ENCODE data around the gene HMCN1.
"Not testable (repeated sequence)": the region's sequence is repeated elsewhere in the genome, so short reads cannot be mapped to it uniquely, and the experiment has no call there.

Gene HMCN1

DNA sequence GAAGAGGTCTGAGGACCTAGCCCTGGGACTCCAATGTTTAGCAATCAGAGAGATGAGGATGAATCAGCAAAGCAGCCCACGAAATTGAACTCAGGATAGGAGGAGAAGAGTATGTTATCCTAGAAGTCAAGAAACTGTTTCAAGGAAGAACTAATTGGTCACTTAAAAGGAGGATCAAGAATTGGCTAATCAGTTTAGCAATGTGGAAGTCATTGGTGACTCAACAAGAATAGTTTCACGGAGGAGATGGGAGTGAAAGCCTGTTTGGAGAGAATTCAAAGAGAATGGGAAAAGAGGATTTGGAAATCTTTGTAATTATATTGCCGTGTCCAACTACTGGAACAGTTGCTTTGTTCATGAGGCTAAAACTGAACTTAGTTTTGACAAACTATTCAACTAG lies 7.4 kb downstream of the HMCN1 start:
- no peak for DNase-seq

DNA sequence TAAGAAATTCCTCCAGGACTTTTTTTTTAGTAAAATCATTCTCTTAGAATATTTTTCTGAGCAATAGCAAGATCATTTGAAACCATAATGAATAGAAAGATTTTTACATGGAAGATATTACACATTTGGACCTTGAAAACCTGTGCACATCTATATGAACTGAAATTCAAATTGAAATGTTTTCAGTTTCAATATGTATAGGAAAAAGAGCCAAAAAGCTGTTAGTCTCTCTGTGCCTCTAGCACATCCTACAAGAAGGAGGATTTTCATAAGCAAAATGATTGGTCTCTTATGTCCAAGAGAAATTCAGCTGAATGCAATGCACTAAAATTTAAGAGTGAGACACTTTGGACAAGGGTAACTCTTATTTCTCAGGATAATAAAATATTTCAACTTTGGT lies 8.2 kb downstream of the HMCN1 start:
- no peak for DNase-seq

DNA sequence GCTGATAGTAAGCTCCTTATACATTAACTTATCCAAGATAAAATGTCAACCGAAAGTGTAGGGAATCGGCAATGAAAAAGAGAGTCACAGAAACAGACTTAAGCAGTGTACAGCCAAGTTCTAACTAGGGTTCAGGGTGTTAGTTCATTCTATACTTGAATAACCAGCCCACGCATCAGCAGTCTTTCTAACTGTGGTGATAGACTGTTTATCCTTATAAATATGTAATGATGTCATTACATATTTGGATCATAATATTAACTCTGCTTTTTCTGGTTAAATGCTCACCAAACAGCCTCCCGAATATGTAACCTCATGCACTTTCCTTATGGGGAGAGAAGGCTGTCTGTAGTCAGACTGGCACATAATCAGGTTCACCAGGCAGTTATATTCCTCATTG lies 11.0 kb downstream of the HMCN1 start:
- no peak for DNase-seq

DNA sequence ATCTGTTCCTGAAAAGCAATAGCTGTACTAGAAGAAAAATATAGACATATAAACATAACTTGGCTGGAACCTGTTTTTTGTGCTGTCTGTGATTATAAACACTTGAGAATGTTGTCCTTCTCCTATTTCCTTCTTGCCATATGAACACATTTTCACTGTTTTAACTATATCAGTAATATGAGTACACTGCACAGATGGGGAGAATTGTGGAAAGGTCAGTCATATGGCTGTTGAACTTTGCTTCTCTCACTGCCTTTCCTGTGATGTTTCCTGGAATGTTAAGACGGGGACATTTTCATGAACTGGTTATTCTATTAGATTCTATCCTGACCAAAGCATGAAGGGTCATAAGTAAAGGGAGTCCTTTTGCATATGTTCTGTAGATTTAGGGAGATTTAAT lies 24.9 kb downstream of the HMCN1 start:
- no peak for DNase-seq

DNA sequence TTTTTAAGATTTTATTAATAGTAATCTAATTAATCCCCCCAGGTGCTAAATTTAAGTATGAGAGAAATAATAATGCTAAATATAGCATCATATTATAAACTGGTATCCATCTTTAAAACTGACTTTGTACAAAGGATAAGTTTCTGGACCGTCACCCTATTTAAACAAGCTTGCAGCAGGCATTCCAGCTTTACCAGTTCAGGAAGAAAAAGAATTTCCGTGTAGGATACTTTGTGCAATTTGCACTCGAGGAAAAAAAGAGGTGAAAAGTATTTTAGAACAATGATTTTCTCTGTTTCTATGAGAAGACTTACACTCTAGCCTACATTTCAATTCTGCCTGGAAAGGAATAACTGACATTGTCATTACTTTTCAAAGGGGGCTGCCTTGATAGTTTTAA lies 27.6 kb downstream of the HMCN1 start:
- DNase-seq, result no peak

DNA sequence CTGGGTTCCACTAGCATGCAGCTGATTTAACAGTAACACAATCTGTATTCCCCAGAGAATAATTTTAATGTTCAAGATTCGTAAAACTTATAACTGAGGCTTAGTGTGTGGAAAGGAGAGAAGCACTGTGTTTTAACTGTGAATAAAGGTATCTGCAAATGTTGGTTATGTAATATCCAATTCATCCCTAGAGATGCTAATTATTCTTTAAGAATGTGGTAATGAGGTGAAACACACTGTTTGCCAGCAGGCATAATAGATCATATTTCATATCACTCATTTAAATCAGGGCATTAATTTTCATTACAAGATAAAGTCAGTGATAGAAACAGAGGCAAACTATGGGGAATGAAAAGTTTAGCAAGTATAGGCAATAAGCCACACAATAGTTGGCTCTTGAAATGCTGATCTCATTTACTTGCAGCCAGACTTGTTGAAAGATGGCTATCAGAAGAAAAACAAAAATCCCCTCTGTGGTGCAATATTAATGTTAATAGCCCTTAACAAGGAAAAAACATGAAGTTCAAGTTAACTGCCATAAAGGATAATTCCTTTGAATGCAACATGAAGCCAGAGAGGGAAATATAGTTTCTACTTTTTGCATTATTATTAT lies 33.4 kb downstream of the HMCN1 start:
- DNase-seq, result no peak

DNA sequence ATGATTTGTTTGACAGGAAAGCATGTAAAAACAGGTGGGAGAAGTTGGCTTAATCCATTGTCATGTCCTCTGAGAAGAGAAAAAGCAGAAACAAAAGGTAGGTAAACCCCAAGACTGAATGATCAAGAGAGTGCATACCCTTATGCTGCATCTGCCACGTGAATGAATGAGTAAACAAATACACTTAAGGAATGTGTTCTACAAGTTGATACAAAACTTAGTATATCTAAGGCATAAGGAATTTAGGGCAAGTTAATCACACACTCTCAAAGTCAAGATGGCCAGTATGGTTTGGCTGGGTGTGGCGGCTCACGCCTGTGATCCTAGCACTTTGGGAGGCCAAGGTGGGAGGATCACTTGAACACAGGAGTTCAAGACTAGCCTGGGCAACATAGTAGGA lies 34.2 kb downstream of the HMCN1 start:
- DNase-seq, result no peak

DNA sequence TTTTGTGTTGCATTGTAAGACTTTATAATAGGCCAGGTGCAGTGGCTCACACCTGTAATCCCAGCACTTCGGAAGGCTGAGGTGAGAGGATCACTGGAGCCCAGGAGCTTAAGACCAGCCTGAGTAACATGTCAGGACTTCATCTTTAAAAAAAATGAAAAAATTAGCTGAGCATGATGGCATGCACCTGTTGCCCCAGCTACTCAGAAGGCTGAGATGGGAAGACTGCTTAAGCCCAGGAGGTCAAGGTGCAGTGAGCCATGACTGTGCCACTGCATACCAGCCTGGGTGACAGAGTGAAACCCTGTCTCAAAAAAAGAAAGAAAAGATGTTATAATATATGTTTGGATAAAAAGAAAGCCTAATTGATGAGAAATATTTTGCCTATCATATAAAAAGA lies 34.9 kb downstream of the HMCN1 start:
- no peak for DNase-seq

DNA sequence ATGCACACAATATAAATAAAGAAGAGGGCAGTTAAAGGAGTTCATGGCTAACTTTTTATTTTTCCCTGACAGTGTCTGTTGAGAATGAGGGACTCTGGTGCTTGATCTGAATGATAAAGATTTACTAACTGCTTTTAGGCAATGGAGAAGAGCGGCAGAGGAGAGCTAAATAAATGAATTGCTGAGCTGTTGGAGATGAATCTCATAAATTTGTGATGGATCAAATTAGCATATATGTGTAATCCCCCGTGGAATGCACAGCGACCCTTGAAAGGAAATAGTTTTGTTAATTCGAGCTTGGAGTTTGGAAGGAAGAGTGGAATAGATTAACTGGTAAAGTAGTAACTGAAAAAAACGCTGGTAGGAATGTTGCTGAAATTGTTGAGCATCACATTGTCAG lies 40.2 kb downstream of the HMCN1 start:
- peak; percentile 57 for DNase-seq

DNA sequence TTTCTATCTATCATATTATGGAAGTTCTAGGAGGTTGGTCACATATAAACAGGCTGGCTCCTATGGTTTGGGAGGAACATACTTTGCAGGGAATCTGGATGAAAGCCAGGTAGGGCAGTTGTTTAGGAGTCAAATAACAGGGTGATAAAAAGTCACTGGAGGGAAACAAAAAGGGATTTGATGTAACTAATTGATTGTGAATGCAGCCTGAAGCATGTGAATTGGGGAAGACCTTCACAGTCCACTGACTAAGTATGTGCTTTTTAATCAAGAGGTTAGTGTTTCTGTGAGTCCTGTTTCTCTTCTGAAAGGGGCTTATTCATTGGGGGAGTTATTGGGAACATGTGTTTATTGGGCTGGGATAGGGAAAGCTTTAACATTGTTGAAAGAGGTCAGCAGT lies 41.3 kb downstream of the HMCN1 start:
- peak; percentile 38 for DNase-seq

DNA sequence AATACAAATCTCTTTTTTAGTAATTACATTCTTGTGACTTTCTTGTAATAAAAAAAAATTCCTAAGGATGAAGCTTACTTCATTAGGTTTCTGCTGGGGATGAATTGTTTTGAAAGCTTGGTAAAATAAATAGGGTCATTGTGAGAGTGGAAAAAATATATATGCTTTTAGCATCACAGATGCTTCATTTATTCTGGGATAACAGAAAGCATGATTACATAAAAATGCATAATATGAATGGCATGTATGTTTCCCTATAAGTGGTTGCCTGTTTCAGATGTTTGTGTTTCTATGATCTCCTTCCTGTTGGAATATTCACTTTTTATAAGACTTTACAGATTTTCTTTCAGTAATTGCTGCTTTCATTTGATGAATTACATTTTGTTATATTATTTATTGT lies 42.3 kb downstream of the HMCN1 start:
- peak; percentile 76 for DNase-seq

DNA sequence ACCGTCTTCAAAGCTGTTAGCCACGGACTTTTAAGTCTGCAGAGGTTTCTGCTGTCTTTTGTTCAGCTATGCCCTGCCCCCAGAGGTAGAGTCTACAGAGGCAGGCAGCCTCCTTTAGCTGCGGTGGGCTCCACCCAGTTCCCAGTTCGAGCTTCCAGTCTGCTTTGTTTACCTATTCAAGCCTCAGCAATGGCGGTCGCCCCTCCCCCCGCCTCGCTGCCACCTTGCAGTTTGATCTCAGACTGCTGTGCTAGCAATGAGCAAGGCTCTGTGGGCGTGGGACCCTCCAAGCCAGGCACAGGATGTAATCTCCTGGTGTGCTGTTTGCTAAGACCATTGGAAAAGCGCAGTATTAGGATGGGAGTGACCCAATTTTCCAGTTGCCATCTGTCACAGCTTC lies 49.7 kb downstream of the HMCN1 start:
- DNase-seq, result not testable (repeated sequence)

DNA sequence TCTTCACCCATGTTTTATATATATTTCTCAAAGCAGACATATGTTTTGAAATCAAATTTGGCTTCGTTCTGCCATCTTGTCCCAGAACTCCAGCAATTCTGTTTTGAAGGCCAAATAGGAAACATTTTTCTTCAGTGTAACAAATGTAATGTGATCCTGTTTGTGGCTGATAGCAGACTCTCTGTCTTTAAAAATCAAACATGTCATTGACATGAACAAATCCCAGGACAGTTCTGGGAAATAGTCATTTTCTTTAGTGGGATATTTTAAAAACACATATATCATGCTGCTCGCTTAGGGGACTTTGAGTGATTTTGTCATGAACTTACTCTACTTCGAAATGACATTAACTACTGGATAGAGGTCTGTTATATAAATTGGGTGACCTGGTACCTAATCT lies 51.4 kb downstream of the HMCN1 start:
- DNase-seq, result no peak

DNA sequence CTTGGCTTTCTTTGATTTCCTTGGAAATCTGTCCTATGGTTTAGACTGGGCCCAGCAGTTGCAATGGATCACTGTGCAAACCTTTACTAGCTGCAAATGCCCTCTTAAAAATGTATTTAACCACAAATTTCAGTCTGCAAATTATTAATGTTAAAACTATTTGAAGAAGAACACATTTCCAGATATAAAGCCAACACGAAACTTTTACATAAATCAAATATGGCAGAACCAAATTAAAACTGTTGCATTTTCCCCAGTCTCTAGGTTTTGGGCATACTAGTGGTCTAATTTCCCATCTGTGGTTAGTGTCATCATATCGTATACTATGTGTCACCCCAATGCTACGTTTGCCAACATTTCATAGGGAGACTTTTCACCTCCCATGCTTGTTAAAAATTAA lies 52.3 kb downstream of the HMCN1 start:
- peak; percentile 79 for DNase-seq

DNA sequence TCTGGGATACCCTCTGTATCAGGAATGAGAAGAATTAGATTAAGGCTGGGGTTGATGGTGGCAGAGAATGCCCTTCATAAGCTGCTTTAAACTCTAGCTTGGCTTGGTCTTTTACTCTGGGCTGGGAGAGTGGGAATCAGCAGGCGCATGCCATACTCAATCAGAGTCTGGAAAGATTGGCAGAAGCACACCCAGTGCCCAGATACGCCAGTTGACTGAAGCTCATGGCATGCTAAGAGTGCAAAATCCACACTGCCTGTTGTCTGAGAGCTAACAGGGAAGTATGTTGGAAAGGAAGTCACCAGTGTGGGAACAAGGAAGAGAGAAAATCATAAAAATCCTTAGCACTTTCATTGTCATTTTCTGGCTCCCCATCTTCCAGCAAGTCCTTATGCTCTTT lies 53.0 kb downstream of the HMCN1 start:
- DNase-seq, result no peak

DNA sequence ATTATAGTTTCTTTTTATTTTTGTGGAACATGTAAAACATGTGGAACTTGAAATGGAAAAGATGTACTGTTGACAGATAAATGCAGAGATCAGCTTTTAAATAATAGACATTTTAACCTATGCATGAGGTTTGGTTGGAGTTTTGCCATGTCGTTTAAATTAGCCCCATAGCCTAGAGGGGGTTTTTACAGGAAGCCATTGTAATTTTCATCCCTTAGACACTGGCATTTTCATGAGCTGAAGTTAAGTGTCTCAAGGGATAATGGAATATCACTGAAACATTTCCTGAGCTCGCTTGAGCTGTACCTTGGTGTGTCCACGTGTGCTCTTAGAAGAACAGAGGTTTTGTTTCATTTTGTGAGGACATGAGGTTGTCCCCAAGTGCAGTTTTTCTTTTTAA lies 54.2 kb downstream of the HMCN1 start:
- DNase-seq, result no peak

DNA sequence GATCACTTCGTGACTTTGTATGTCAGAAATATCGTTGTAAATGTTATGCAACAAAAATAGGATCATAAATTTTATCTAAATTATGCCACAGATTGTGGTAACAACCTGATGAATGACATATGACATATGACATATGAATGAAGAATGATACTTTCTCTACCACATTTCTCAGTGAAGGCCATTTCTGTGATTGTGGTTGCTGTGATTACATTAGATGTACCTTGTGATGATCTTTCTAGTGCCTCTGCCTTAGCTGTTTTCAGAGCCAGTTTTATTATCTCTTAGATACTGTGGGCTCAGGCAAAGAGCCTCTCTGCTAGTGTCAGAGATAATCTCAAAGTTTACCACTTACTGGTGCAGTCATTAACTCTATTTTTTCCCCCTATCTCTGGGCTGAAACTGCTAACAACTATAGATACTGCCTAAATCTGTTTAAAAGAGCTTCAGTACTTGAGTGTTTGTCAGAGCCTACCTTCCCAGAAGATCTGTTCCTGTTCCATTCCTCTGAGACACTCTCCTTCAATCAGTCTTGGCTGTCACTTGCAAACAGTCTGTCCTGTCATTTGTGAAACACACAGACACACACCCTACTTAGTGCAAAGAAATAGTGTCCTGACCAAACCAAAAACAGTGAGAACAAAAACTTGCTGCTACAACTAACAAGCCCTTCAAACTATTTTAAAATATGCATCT lies 55.5 kb downstream of the HMCN1 start:
- no peak for DNase-seq

DNA sequence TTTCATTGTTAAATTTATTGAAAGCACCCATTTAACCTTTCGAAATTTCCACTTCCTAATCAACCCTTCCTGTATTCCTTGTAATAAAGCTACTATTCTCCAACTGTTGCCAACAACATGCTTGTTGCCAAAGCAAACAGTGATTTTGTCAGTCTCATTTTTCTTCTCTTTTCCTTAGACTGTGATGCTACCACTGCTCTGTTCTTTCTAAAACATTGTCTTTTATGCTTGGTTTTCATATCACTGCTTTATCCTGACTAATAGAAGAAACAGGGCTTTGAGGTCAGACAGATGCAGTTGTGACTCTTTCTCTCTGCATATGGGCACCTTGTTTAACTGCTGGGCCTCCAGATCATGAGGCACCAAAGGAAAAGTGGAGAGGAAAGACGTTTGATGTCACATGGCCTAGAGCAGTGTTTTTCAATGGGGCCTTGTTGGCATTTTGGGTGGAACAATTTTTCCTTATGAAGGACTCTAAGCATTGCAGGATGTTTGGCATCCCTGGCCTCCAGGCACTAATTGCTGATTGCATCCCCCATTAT lies 56.1 kb downstream of the HMCN1 start:
- DNase-seq, result peak; percentile 67

DNA sequence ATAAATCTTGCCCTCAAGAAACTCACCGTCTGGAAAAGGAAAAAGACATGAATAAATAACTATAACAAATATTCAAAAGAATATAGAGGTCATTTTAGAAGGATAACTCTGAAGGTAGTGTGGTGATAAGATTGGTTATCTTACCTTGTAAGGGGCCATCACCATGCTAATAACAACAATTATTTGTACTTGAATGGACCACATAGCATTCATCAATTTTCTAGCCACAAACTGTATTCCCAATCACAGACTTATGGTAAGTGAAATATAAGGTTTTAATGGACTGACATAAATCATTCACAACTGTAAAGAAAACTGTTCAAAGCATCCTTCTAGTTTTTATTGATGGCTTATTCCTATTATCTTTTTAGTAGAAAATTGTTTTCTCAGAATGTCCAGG lies 57.8 kb downstream of the HMCN1 start:
- DNase-seq, result no peak

DNA sequence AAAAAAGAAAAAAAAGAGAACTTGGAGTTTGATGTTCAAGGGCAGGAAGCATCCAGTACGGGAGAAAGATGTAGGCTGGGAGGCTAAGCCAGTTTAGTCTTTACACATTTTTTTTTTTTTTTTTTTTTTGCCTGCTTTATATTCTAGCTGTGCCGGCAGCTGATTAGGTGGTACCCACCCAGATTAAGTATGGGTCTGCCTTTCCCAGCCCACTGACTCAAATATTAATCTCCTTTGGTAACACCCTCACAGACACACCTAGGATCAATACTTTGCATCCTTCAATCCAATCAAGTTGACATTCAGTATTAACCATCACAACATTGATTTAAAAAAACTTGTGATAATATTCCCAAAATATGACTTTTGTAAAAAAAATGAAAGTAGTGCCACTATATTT lies 60.3 kb downstream of the HMCN1 start:
- DNase-seq, result not testable (repeated sequence)

DNA sequence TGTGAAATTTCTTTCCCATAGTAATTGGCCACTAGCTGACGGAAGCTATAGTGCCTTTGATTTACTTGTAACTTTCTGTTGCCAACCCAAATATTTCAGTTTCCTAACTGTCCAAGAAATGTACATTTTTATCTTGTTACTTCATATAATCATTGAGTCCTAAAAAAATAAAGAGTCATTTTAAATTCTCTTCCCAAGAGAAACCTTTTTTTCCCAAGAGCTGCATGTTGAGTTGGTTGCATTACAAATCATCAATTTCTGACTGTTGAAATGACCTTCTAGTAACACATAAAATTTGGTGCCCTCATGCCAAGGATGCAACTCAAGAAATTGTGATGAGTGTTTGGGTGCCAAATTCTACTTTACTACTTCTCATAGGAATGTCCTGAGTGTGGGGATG lies 61.0 kb downstream of the HMCN1 start:
- DNase-seq, result peak; percentile 94

DNA sequence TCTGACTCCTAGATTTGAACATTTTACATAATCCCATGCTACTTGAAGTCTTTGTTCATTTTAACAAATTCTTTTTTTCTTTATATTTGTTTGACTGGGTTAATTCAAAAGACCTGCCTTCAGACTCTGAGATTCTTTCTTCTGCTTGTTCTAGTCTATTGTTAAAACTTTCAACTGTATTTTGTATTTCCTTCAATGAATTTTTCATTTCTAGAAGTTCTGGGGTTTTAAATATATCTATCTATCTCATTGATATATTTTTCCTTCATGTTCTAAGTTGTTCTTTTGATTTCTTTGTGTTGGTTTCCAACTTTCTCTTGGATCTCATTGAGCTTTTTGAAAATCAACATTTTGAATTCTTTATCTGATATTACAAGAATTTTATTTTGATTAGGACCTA lies 64.3 kb downstream of the HMCN1 start:
- no peak for DNase-seq

DNA sequence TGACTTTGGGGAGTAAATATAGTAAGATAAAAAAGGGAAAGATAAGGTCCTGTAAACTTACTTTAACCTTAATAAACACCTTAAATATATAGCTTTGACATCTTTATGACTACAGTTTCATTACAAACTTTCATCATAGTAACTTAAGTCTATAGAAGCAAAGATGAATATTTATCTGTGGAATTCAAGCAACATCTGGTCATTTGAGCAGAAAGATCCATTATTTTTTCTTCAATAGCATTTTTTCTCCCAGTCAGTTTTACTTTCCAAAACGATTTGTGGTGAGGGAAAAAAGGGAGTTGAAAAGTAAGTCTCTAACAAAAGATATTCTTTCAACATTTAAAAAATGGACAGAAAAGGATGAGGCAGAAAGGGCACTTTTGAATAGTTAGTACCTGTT lies 69.0 kb downstream of the HMCN1 start:
- no peak for DNase-seq

DNA sequence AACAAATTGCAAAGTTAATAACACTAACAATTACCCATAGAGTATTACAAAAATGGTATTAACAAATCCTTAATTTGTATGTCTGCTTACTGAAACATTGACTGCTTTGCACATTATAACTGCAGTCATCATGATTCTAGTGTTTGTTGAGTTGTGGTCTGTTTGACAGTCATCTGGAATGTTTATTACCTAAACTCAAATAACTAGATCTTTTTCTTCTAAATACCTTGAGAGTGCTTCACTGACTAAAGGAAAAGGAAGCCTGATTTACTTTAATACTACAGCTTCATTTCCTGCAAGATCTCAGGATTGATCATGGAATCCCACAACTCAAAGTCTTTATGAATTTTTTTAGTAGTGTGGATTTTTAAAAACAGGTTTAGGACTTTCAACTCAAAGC lies 70.0 kb downstream of the HMCN1 start:
- peak; percentile 50 for DNase-seq

DNA sequence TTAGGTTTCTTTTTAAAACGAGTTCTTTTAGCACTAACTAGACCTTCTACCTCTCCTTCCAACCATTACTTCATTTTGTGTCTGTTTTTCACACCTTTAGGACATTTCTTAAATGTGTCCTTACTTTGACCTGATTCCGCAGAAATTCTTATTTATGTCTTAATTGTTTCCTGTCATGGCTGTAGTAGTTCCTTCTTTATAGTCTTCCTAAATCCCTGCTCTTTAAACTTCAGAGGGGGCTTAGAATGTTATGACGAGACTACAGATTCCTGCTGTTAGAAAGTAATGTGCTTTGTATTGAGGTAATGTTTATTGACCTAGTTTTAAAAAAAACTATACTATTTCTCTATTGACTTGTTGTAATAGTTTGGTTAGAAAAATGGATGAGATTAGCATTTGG lies 70.4 kb downstream of the HMCN1 start:
- DNase-seq, result no peak

All from fibroblast of skin of back (primary cell).